SK-N-DZ (cell line): ENCODE data around the gene ASTN2.
"Not testable (repeated sequence)": the region's sequence is repeated elsewhere in the genome, so short reads cannot be mapped to it uniquely, and the experiment has no call there.

Experiments
- DNase-seq: peaks from one replicate; pipeline ENCODE4 v3.0.0-alpha.2; 2015; ENCODE audit warnings: low spot score

The ASTN2 gene

GRCh38 chr9:116704470-116704869 lies 710.4 kb downstream of the ASTN2 start:
- no peak for DNase-seq

- DNase-seq, result no peak
Measured at GRCh38 chr9:116703634-116704033, 711.2 kb downstream of the ASTN2 start.

- DNase-seq, result no peak
Measured at GRCh38 chr9:116701940-116702642, 712.8 kb downstream of the ASTN2 start.

GRCh38 chr9:116700882-116701865 lies 713.7 kb downstream of the ASTN2 start:
- no peak for DNase-seq

- DNase-seq, result no peak
Measured at GRCh38 chr9:116700279-116700678, 714.6 kb downstream of the ASTN2 start.

GRCh38 chr9:116697887-116698286 lies 717.0 kb downstream of the ASTN2 start:
- no peak for DNase-seq

GRCh38 chr9:116697362-116697761 lies 717.5 kb downstream of the ASTN2 start:
- DNase-seq, result no peak

GRCh38 chr9:116695438-116695837 lies 719.4 kb downstream of the ASTN2 start:
- no peak for DNase-seq

GRCh38 chr9:116694785-116695291 lies 720.0 kb downstream of the ASTN2 start:
- no peak for DNase-seq

GRCh38 chr9:116693233-116693731 lies 721.6 kb downstream of the ASTN2 start:
- DNase-seq, result no peak

GRCh38 chr9:116692616-116693015 lies 722.2 kb downstream of the ASTN2 start:
- no peak for DNase-seq

- no peak for DNase-seq
Measured at GRCh38 chr9:116691607-116692006, 723.2 kb downstream of the ASTN2 start.

- DNase-seq, result not testable (repeated sequence)
Measured at GRCh38 chr9:116690805-116691204, 724.1 kb downstream of the ASTN2 start.

GRCh38 chr9:116689486-116690032 lies 725.3 kb downstream of the ASTN2 start:
- DNase-seq, result no peak

- DNase-seq, result no peak
Measured at GRCh38 chr9:116688806-116689485, 725.9 kb downstream of the ASTN2 start.

- peak; percentile 18 for DNase-seq
Measured at GRCh38 chr9:116687754-116688135, 727.1 kb downstream of the ASTN2 start.

- peak; percentile 95 for DNase-seq
Measured at GRCh38 chr9:116687074-116687753, 727.6 kb downstream of the ASTN2 start, which contains the start of gene TRIM32. TSS of gene TRIM32 (plus strand) at chr9:116687305. CDS start at chr9:116697743, 10,438 bp downstream.

GRCh38 chr9:116686693-116687073 lies 728.2 kb downstream of the ASTN2 start:
- DNase-seq, result no peak

GRCh38 chr9:116686135-116686534 lies 728.7 kb downstream of the ASTN2 start:
- no peak for DNase-seq

- no peak for DNase-seq
Measured at GRCh38 chr9:116685166-116685565, 729.7 kb downstream of the ASTN2 start.

GRCh38 chr9:116683535-116683934 lies 731.3 kb downstream of the ASTN2 start:
- DNase-seq, result no peak
